HL-60 (cell line): ENCODE measurements around the gene TSACC.

Source experiments
- SPI1 ChIP-seq: IDR thresholded peaks from 2 replicates; pipeline ENCODE4 v1.6.1; 2012; ENCODE audit warnings: low read depth, mild to moderate bottlenecking, borderline replicate concordance
- TF ChIP-seq, protein P1 (sequence below): IDR thresholded peaks from one replicate; pipeline ENCODE4 v1.5.1; 2011; ENCODE audit warnings: low read length, control low read depth, inconsistent platforms; ENCODE audit not compliant: insufficient read depth

DNA sequence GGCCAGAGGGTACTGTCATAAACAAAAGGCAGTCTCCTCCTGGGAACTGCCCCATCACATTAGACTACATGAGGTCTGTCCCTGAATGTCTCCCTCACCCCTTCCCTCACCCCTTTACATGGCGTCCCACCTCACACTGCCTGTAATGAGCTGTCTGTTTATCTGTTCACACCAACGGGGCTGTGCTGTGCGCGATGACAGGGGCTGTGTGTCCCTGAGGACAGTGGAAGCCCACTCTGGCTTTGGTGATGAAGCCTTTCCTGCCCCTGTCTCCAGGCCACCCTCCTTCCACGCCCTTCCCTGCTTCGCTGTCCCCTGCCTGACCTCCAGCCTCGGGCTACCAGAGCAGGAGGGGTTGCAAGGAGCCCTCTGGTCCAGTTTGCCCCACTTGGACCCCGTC lies 53.4 kb downstream of the TSACC start:
- TF ChIP-seq, protein P1, sequence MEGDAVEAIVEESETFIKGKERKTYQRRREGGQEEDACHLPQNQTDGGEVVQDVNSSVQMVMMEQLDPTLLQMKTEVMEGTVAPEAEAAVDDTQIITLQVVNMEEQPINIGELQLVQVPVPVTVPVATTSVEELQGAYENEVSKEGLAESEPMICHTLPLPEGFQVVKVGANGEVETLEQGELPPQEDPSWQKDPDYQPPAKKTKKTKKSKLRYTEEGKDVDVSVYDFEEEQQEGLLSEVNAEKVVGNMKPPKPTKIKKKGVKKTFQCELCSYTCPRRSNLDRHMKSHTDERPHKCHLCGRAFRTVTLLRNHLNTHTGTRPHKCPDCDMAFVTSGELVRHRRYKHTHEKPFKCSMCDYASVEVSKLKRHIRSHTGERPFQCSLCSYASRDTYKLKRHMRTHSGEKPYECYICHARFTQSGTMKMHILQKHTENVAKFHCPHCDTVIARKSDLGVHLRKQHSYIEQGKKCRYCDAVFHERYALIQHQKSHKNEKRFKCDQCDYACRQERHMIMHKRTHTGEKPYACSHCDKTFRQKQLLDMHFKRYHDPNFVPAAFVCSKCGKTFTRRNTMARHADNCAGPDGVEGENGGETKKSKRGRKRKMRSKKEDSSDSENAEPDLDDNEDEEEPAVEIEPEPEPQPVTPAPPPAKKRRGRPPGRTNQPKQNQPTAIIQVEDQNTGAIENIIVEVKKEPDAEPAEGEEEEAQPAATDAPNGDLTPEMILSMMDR: no peak
- no peak for TF ChIP-seq SPI1
